Measurements from ENCODE around the gene MAML1.

GRCh38 chr5:179734536-179735164 is 2.0 kb downstream of the MAML1 start:
- TF ChIP-seq, protein P1, sequence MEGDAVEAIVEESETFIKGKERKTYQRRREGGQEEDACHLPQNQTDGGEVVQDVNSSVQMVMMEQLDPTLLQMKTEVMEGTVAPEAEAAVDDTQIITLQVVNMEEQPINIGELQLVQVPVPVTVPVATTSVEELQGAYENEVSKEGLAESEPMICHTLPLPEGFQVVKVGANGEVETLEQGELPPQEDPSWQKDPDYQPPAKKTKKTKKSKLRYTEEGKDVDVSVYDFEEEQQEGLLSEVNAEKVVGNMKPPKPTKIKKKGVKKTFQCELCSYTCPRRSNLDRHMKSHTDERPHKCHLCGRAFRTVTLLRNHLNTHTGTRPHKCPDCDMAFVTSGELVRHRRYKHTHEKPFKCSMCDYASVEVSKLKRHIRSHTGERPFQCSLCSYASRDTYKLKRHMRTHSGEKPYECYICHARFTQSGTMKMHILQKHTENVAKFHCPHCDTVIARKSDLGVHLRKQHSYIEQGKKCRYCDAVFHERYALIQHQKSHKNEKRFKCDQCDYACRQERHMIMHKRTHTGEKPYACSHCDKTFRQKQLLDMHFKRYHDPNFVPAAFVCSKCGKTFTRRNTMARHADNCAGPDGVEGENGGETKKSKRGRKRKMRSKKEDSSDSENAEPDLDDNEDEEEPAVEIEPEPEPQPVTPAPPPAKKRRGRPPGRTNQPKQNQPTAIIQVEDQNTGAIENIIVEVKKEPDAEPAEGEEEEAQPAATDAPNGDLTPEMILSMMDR (IDR thresholded peaks at IDR 0.05; ENCODE audit: poor library complexity), result no peak
- TF ChIP-seq EZH2 (IDR thresholded peaks at IDR 0.05; ENCODE audit: borderline replicate concordance), result no peak
- no peak for TF ChIP-seq EZH2phosphoT487 (IDR thresholded peaks at IDR 0.05; ENCODE audit: low read depth, severe bottlenecking, unreplicated experiment)

All from hepatocyte (in vitro differentiated cells).